ENCODE measurements around the gene PHRF1. TPM values are rescaled to one million over a fixed set of nuclear protein-coding genes. Genes with fewer than 3 reads are reported as not detected.

Gene PHRF1
- total RNA-seq, 6 donors from 2014 or later = 25.7 to 93.2 (median 37.9) TPM

- no peak for TF ChIP-seq EP300 (IDR thresholded peaks at IDR 0.05)
- peak; percentile 52 to 79 (median 68) for TF ChIP-seq CTCF (IDR thresholded peaks at IDR 0.05)
- Histone ChIP-seq H3K4me1 (peaks cover 18 to 30% (median 23%) of the 10 kb centered on the region in 4 donors), H3K27ac (no peak overlapping the region), H3K4me3 (peak overlapping the region in 3 of 4 donors; percentile 38 to 56 (median 53)), H3K27me3 (peaks cover 1 to 22% (median 9%) of the 10 kb centered on the region in 4 donors), H3K9me3 (no peaks in the 10 kb centered on the region), H3K36me3 (no peaks in the 10 kb centered on the region)
- WGBS, 2 donors = 21 to 25% methylated on average over 2 to 15 of the region's 60 CpGs
- DNase-seq = peak; percentile 72 to 91
- peak; percentile 41 to 73 for ATAC-seq (ENCODE audit: low FRiP score in 2 of 2)
These were observed 21.6 kb upstream of the PHRF1 start for GRCh38 chr11:554428-555226.

- H3K36me3 ChIP-seq = no peaks in the 10 kb centered on the region
- H3K4me1 ChIP-seq = peaks cover 24 to 36% (median 30%) of the 10 kb centered on the region in 4 donors
- H3K4me3 ChIP-seq = peak overlapping the region; percentile 22 to 56 (median 46)
- DNase-seq = no peak
- H3K27me3 ChIP-seq = peaks cover 1 to 22% (median 12%) of the 10 kb centered on the region in 4 donors
- peak in 1 of 4 donors; percentile 11 for TF ChIP-seq POLR2A (IDR thresholded peaks at IDR 0.05)
- TF ChIP-seq EP300 (IDR thresholded peaks at IDR 0.05) = no peak
- peak overlapping the region in 2 of 4 donors; percentile 6 to 12 for H3K27ac ChIP-seq
- no peaks in the 10 kb centered on the region for H3K9me3 ChIP-seq
- no peak for ATAC-seq (ENCODE audit: low FRiP score in 2 of 2)
- 2% methylated on average over 18 to 24 of the region's 57 CpGs for WGBS, 2 donors
These were observed 21.0 kb upstream of the PHRF1 start for GRCh38 chr11:555227-555779.

GRCh38 chr11:555780-556661 is 20.2 kb upstream of the PHRF1 start:
- Histone ChIP-seq H3K9me3 (no peaks in the 10 kb centered on the region), H3K36me3 (no peaks in the 10 kb centered on the region), H3K27ac (no peak overlapping the region), H3K4me1 (peaks cover 26 to 39% (median 32%) of the 10 kb centered on the region in 4 donors), H3K4me3 (peak overlapping the region in 3 of 4 donors; percentile 38 to 56 (median 53)), H3K27me3 (peaks cover 1 to 22% (median 12%) of the 10 kb centered on the region in 4 donors)
- ATAC-seq (ENCODE audit: low FRiP score in 2 of 2) (no peak), DNase-seq (peak in 1 of 2 donors; percentile 88)
- WGBS, 2 donors = 15 to 44% methylated on average over 21 to 26 of the region's 104 CpGs
- TF ChIP-seq POLR2A (IDR thresholded peaks at IDR 0.05) = no peak
- no peak for TF ChIP-seq EP300 (IDR thresholded peaks at IDR 0.05)
- peak in 1 of 6 experiments; percentile 4 for TF ChIP-seq CTCF (IDR thresholded peaks at IDR 0.05)

- no peak for ATAC-seq (ENCODE audit: low FRiP score in 2 of 2)
- peak in 1 of 2 donors; percentile 78 for DNase-seq
- Histone ChIP-seq H3K27ac (no peak overlapping the region), H3K36me3 (no peaks in the 10 kb centered on the region), H3K27me3 (peaks cover 1 to 22% (median 12%) of the 10 kb centered on the region in 4 donors), H3K4me3 (no peak overlapping the region), H3K4me1 (peaks cover 32 to 47% (median 39%) of the 10 kb centered on the region in 4 donors), H3K9me3 (no peaks in the 10 kb centered on the region)
- no peak for TF ChIP-seq EP300 (IDR thresholded peaks at IDR 0.05)
- no peak for TF ChIP-seq CTCF (IDR thresholded peaks at IDR 0.05)
- TF ChIP-seq POLR2A (IDR thresholded peaks at IDR 0.05) = no peak
- TF ChIP-seq POLR2AphosphoS5 (IDR thresholded peaks at IDR 0.05) = no peak
- 63 to 76% methylated on average over 6 to 19 of the region's 22 CpGs for WGBS, 2 donors
These were observed 19.5 kb upstream of the PHRF1 start for GRCh38 chr11:556662-557256.

Data from upper lobe of left lung (tissue), 6 donors.